ENCODE data around the gene USP9X.

The USP9X gene

GRCh38 chrX:41189156-41189555 is 103.9 kb downstream of the USP9X start:
- no peak for TF ChIP-seq EZH2 (IDR thresholded peaks at IDR 0.05; ENCODE audit: borderline replicate concordance, low read length)
- TF ChIP-seq CTCF (IDR thresholded peaks at IDR 0.05; ENCODE audit: low read length), result no peak
- Histone ChIP-seq H3F3A (ENCODE audit: insufficient read depth, low read length) (no peaks in the 10 kb centered on the region), H3K4me2 (ENCODE audit: low read length) (no peak overlapping the region), H2AFZ (ENCODE audit: low read length) (no peak overlapping the region), H4K20me1 (ENCODE audit: insufficient read depth, low read length) (no peaks in the 10 kb centered on the region), H3K36me3 (ENCODE audit: insufficient read depth, low read length) (peaks cover 74% of the 10 kb centered on the region), H3K9me2 (ENCODE audit: low read depth, low read length) (no peaks in the 10 kb centered on the region), H3K27me3 (ENCODE audit: insufficient read depth, low read length) (no peaks in the 10 kb centered on the region), H3K4me3 (ENCODE audit: low read depth, low read length, poor library complexity, severe bottlenecking) (no peak overlapping the region), H3K4me1 (ENCODE audit: insufficient read depth, low read length, severe bottlenecking) (peaks cover 3% of the 10 kb centered on the region), H3K79me2 (ENCODE audit: insufficient read depth, low read length) (no peaks in the 10 kb centered on the region), H3K9ac (ENCODE audit: low read length) (no peak overlapping the region), H3K27ac (ENCODE audit: low read depth, low read length, poor library complexity, severe bottlenecking) (no peak overlapping the region), H3K9me3 (ENCODE audit: low read length) (no peaks in the 10 kb centered on the region)

GRCh38 chrX:41192880-41193279 is 107.6 kb downstream of the USP9X start:
- Histone ChIP-seq H3K4me1 (ENCODE audit: insufficient read depth, low read length, severe bottlenecking) (no peaks in the 10 kb centered on the region), H3K9me3 (ENCODE audit: low read length) (no peaks in the 10 kb centered on the region), H3K27ac (ENCODE audit: low read depth, low read length, poor library complexity, severe bottlenecking) (no peak overlapping the region), H3K4me3 (ENCODE audit: low read depth, low read length, poor library complexity, severe bottlenecking) (no peak overlapping the region), H3F3A (ENCODE audit: insufficient read depth, low read length) (no peaks in the 10 kb centered on the region), H3K36me3 (ENCODE audit: insufficient read depth, low read length) (peaks cover 74% of the 10 kb centered on the region), H3K9me2 (ENCODE audit: low read depth, low read length) (no peaks in the 10 kb centered on the region), H3K79me2 (ENCODE audit: insufficient read depth, low read length) (no peaks in the 10 kb centered on the region), H3K27me3 (ENCODE audit: insufficient read depth, low read length) (no peaks in the 10 kb centered on the region), H4K20me1 (ENCODE audit: insufficient read depth, low read length) (no peaks in the 10 kb centered on the region), H3K9ac (ENCODE audit: low read length) (no peak overlapping the region), H3K4me2 (ENCODE audit: low read length) (no peak overlapping the region), H2AFZ (ENCODE audit: low read length) (no peak overlapping the region)
- TF ChIP-seq EZH2 (IDR thresholded peaks at IDR 0.05; ENCODE audit: borderline replicate concordance, low read length), result no peak
- TF ChIP-seq CTCF (IDR thresholded peaks at IDR 0.05; ENCODE audit: low read length), result no peak

- TF ChIP-seq EZH2 (IDR thresholded peaks at IDR 0.05; ENCODE audit: borderline replicate concordance, low read length) (no peak), CTCF (IDR thresholded peaks at IDR 0.05; ENCODE audit: low read length) (no peak)
- no peaks in the 10 kb centered on the region for H3K9me2 ChIP-seq (ENCODE audit: low read depth, low read length)
- H3K27ac ChIP-seq (ENCODE audit: low read depth, low read length, poor library complexity, severe bottlenecking), result no peak overlapping the region
- no peaks in the 10 kb centered on the region for H3K27me3 ChIP-seq (ENCODE audit: insufficient read depth, low read length)
- H3K4me1 ChIP-seq (ENCODE audit: insufficient read depth, low read length, severe bottlenecking), result no peaks in the 10 kb centered on the region
- no peak overlapping the region for H3K4me3 ChIP-seq (ENCODE audit: low read depth, low read length, poor library complexity, severe bottlenecking)
- H3K79me2 ChIP-seq (ENCODE audit: insufficient read depth, low read length), result no peaks in the 10 kb centered on the region
- H3K36me3 ChIP-seq (ENCODE audit: insufficient read depth, low read length), result peaks cover 81% of the 10 kb centered on the region
- H3K9me3 ChIP-seq (ENCODE audit: low read length), result no peaks in the 10 kb centered on the region
- no peak overlapping the region for H3K4me2 ChIP-seq (ENCODE audit: low read length)
- H2AFZ ChIP-seq (ENCODE audit: low read length), result no peak overlapping the region
- no peak overlapping the region for H3K9ac ChIP-seq (ENCODE audit: low read length)
- no peaks in the 10 kb centered on the region for H4K20me1 ChIP-seq (ENCODE audit: insufficient read depth, low read length)
- no peaks in the 10 kb centered on the region for H3F3A ChIP-seq (ENCODE audit: insufficient read depth, low read length)
Observed at GRCh38 chrX:41198410-41198809, 113.2 kb downstream of the USP9X start.

All from OCI-LY1 (cell line).